CD1c-positive myeloid dendritic cell (primary cell): ENCODE measurements around the gene RPS6KL1.
A peak's percentile ranks its signal among the peaks of the same experiment; 100 is the strongest.

ENCODE experiments used
- DNase-seq: peaks from one replicate; pipeline ENCODE4 v3.0.0-alpha.2; 2016; ENCODE audit errors: extremely low spot score

Gene RPS6KL1

GRCh38 chr14:74912801-74913200 lies 10.3 kb downstream of the RPS6KL1 start:
- DNase-seq, result no peak

GRCh38 chr14:74912111-74912510 lies 10.9 kb downstream of the RPS6KL1 start:
- no peak for DNase-seq

- DNase-seq, result no peak
These were observed 11.4 kb downstream of the RPS6KL1 start for GRCh38 chr14:74911704-74912103.

- DNase-seq, result no peak
These were observed 11.8 kb downstream of the RPS6KL1 start for GRCh38 chr14:74911221-74911620.

GRCh38 chr14:74910556-74910955 lies 12.5 kb downstream of the RPS6KL1 start:
- no peak for DNase-seq

GRCh38 chr14:74909911-74910310 lies 13.1 kb downstream of the RPS6KL1 start:
- DNase-seq, result no peak

- no peak for DNase-seq
These were observed 13.6 kb downstream of the RPS6KL1 start for GRCh38 chr14:74909501-74909900.

- no peak for DNase-seq
These were observed 14.2 kb downstream of the RPS6KL1 start for GRCh38 chr14:74908861-74909341.

- no peak for DNase-seq
These were observed 15.3 kb downstream of the RPS6KL1 start for GRCh38 chr14:74907744-74908143.

- no peak for DNase-seq
These were observed 16.0 kb downstream of the RPS6KL1 start for GRCh38 chr14:74906925-74907521.

GRCh38 chr14:74905595-74906142 lies 17.4 kb downstream of the RPS6KL1 start:
- DNase-seq, result peak; percentile 77

- DNase-seq, result no peak
These were observed 18.2 kb downstream of the RPS6KL1 start for GRCh38 chr14:74904635-74905503.

- no peak for DNase-seq
These were observed 19.9 kb downstream of the RPS6KL1 start for GRCh38 chr14:74902941-74903705.

GRCh38 chr14:74898694-74899093 lies 24.4 kb downstream of the RPS6KL1 start:
- DNase-seq, result no peak

GRCh38 chr14:74898083-74898482 lies 25.0 kb downstream of the RPS6KL1 start:
- DNase-seq, result no peak

- DNase-seq, result no peak
These were observed 25.4 kb downstream of the RPS6KL1 start for GRCh38 chr14:74897642-74898041.

GRCh38 chr14:74896400-74896799 lies 26.7 kb downstream of the RPS6KL1 start:
- DNase-seq, result no peak

- DNase-seq, result peak; percentile 74
These were observed 29.4 kb downstream of the RPS6KL1 start for GRCh38 chr14:74893614-74894091.

- DNase-seq, result peak; percentile 56
These were observed 30.3 kb downstream of the RPS6KL1 start for GRCh38 chr14:74892745-74893144.

- DNase-seq, result peak; percentile 20
These were observed 31.2 kb downstream of the RPS6KL1 start for GRCh38 chr14:74891870-74892269.

GRCh38 chr14:74890262-74890661 lies 32.8 kb downstream of the RPS6KL1 start:
- no peak for DNase-seq
